ENCODE measurements around the gene SPINT2. TPM values are rescaled to one million over a fixed set of nuclear protein-coding genes. Genes with fewer than 3 reads are reported as not detected.
"Not testable (repeated sequence)": the region's sequence is repeated elsewhere in the genome, so short reads cannot be mapped to it uniquely, and the experiment has no call there.

SPINT2 gene
- polyA plus RNA-seq, 3 donors, result 4.4 to 155 (median 22.1) TPM

DNA sequence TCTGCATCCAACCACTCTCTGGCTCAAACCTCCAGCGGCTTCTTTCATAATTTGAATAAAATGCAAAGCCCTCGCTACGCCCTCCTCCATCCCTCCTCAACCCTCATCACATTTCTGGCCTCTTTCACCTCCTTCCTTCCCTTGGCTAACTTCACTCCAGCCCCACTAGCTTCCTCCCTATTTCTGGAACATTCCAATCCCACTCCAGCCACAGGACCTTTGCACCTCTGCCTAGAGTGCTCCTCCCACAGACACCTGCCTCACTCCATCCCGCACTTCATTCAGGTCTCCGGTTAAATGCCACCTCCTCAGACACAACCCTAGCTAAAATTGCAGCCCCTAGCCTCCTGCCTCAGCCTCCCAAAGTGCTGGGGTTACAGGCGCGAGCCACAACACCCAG lies 32.5 kb upstream of the SPINT2 start:
- H3K27ac ChIP-seq (ENCODE audit: low read depth, low read length), result no peak overlapping the region
- 89 to 96% (median 92%) methylated on average over 7 of the region's 7 CpGs for WGBS, 3 donors

DNA sequence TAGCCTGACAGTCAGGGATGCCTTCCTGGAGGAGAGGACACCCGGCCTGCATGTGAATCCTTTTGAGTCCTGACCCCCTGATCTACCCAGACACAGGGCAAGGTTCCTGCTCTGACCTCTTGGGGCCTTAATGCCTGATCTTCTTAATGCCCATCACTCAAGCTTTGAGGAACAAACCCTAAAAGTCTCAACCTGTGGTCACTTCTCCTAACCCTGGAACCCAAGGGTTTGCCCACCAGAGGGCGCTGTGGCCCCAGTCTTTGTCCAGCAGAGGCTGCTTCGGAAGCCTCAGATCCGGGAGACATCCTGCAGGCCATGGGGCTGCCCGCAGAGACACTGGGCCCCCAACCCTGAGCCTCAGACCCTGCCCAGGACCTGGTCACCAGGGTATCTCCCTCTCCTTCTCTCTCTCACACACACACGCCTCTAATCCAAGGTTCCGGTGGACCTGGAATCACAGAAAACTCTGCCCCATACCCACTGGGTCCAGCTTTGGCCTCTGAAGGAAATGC lies 30.6 kb upstream of the SPINT2 start:
- H3K27ac ChIP-seq (ENCODE audit: low read depth, low read length), result no peak overlapping the region
- WGBS, 3 donors, result 13 to 32% (median 31%) methylated on average over 5 to 7 of the region's 7 CpGs

DNA sequence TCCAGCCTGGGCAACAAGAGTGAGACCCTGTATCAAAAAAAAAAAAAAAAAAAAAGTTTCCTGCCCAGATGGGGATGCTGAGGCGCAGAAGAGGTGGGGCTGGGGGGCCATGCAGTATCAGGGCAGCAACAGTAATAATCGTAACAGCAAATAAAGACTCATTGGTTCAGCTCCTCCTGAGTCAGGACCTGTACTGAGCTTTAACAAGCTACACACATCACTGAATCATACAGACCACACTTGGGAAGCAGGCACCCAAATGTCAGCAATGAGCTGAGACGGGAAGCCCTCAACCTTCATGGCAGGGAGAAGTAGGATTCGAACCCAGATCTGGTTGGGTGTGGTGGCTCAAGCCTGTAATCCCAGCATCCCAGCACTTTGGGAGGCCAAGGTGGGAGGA lies 29.8 kb upstream of the SPINT2 start:
- 74 to 96% (median 95%) methylated on average over 4 of the region's 4 CpGs for WGBS, 3 donors
- no peak overlapping the region for H3K27ac ChIP-seq (ENCODE audit: low read depth, low read length)

DNA sequence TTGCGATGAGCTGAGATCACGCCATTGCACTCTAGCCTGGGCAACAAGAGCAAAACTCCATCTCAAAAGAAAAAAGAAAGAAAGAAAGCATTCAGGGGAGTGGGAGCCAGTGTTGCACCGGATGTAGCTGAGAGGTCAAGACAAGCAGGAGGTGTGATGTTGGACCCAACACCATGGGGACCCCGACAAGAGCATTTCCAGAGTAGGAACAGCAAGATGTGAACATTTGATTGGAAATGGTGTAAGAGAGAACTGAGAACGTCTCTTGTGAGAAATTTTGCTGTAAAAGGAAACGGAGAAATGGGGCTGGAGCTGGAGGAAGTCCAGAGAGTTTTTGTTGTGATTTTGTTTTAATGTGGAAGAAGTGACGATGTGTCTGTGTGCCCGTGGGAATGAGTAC lies 24.6 kb upstream of the SPINT2 start:
- H3K27ac ChIP-seq (ENCODE audit: low read depth, low read length), result no peak overlapping the region
- 63 to 71% (median 66%) methylated on average over 8 of the region's 8 CpGs for WGBS, 3 donors

DNA sequence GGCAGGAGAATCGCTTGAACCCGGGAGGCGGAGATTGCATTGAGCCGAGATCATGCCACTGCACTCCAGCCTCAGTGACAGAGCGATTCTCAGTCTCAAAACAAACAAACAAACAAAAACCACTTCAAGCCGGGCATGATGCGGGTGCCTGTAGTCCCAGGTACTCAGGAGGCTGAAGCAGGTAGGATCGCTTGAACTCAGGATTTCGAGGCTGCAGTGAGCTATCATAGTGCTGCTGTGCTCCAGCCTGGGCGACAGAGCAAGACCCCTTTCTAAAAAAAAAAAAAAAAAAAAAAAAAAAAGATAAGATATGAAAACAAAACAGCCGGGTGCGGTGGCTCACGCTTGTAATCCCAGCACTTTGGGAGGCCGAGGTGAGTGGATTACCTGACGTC lies 21.1 kb upstream of the SPINT2 start:
- H3K27ac ChIP-seq (ENCODE audit: low read depth, low read length), result no peak overlapping the region
- WGBS, 3 donors, result 58 to 75% (median 71%) methylated on average over 14 to 15 of the region's 15 CpGs

DNA sequence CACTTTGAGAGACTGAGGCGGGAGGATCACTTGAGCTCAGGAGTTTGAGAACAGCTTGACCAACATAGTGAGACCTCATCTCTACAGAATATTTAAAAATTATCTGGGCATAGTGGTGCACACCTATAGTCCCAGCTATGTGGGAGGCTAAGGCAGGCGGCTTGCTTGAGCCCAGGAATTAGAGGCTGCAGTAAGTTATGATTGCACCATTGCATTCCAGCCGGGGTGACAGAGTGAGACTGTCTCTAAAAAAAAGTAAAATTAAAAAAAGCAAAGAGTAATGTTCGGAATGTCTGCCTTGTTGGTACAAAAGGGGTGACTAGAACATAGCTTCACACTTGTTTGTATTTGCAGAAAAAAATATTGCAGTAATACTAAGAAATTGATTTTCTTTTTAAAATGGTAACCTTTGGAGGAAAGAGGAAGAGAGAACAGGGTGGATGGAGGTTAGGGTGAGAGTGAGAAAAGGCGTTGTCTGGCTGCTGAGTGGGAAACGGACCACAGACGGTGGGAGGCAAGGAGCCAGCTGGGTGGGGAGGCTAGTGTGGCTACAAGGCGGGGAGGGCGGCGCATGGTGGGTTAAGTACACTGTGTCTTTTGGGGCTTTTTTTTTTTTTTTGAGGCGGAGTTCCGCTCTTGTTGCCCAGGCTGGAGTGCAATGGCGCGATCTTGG lies 18.4 kb upstream of the SPINT2 start:
- 55 to 86% (median 57%) methylated on average over 10 to 14 of the region's 14 CpGs for WGBS, 3 donors
- no peak overlapping the region for H3K27ac ChIP-seq (ENCODE audit: low read depth, low read length)

DNA sequence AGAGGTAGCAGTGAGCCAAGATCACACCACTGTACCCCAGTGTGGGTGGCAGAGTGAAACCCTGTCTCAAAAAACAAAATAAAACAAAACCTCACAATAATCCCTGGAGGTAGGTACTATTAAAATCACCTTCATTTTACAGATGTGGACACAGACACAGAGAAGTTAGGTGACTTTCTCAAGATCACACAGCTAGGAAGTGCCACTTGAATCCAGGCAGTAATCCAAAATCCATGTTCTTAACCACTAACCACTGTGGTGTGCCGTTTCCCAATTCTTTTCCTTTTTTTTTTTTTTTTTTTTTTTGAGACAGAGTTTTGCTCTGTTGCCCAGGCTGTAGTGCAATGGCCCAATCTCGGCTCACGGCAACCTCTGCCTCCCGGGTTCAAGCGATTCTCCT lies 17.2 kb upstream of the SPINT2 start:
- 67 to 84% (median 72%) methylated on average over 4 to 5 of the region's 5 CpGs for WGBS, 3 donors
- no peak overlapping the region for H3K27ac ChIP-seq (ENCODE audit: low read depth, low read length)

DNA sequence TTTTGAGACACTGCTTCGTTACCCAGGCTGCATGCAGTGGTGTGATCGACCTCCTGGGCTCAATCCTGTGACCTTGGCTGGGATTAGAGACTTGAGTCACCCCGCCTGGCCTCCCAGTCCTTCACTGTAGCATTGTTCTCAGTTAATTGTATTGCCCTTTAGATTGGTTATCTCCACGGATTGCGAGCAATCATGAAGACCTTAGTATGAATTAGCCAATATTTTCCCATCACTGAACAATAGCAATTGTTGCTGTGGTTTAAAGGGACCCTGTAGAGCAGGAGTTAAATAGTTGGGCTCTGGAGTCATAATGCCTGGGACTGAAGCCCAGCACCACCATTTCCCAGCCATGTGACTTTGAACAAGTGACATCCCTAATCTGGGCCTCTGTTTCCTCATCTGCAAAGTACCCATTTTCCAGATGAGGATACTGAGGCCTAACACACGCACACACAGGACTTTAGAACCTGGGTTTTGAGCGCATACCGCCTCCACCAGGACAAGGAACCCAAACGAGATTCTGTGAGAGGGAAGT lies 16.6 kb upstream of the SPINT2 start:
- 57 to 78% (median 68%) methylated on average over 9 of the region's 9 CpGs for WGBS, 3 donors
- H3K27ac ChIP-seq (ENCODE audit: low read depth, low read length), result no peak overlapping the region

DNA sequence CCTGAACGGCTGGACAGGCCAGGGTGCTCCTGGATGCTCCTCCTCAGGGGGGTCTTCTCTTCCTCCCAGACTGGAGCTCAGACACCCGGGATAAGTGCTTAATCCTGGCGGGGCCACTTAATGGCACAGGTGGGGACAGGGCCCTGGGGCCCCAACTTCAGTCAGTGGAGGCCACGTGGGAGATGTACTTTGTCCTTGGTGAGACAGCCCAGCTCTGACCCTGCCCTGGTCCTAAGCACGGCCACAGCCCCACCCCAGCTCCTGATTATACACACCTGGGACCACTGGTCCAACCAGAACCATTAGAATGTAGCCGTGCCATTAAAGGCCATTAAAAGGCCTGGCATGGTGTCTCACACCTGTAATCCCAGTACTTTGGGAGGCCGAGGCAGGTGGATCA lies 16.0 kb upstream of the SPINT2 start:
- WGBS, 3 donors, result 85 to 94% (median 90%) methylated on average over 7 of the region's 7 CpGs

DNA sequence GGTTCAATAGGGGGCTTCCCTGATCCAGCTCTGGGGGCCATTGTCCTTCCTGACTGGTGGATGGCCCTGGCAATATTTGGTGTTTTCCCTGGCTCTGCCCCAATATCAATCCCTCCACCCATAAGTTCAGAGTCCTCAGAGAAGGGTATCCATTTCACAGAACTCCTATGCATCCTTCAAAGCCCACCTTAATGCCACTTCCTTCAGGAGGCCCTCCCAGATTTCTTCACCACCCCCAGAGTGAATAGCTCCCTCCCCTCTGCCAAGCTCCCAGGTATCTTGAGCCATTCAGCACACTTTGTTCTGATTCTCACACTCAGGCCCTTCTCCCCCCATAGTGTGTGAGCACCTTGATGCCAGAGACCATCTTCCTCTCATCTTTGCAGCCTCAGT lies 13.9 kb upstream of the SPINT2 start:
- H3K27ac ChIP-seq (ENCODE audit: low read depth, low read length), result no peak overlapping the region

More for the DNA sequence above, 16.0 kb upstream of the SPINT2 start:
- no peak overlapping the region for H3K27ac ChIP-seq (ENCODE audit: low read depth, low read length)

DNA sequence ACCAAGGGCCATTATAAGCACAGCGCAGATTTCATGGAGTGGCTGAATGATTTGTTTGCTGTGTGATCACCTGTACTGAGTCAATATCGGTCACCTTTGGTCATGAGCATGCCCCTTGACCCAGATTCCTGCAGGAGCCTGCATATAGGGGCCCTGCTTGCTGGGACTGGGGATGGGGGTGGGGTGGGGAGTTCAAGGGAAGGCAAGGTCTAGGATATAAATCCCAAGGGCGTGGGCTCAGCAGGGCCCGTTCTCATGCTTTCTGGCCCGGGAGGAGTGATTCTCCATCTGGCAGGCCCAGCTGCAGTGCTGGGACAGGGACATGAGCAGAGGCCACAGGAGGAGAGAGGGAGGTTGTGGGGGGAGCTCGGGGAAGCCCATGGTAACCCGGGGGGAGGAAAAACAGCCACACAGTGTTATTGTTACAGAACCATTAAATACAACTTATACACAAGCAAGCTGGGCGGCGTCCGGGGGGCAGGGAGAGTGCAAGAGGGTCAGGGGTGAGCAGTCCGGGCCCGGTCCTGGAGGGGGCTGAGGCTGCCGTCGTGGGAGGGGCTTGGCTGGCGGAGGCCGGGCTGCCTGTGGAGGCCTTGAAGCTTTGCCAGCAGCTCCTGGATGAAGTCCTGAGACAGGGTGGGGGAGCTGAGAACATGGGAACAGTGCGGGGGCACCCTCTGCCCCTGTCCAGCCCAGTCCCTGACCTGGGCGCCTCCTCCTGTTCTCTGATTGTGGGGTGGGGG lies 13.4 kb upstream of the SPINT2 start:
- H3K27ac ChIP-seq (ENCODE audit: low read depth, low read length), result no peak overlapping the region
- WGBS, 3 donors, result 11 to 53% (median 32%) methylated on average over 18 of the region's 18 CpGs

DNA sequence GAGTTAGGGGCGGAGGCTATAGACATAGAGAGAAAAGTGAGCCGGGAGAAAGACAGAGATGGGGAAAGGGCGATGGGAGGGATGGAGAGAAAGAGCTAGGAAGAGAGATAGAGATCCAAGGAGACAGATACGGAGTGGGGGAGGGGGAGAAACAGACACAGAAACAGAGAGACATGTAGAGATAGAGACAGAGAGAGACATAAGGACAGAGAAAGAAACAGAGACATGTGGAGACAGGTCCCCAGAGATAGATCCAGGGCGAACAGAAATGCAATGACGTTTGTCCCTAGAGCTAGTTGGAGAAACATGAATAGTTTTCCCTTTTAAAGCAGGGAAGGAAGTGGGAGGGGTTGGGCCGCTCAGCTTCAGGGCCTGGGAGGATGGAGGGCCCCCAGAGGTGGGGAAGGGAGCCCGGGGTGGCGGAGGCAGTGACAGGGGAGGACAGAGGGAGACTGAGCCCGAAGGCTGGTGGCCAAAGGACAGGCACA lies 12.8 kb upstream of the SPINT2 start:
- 15 to 20% (median 18%) methylated on average over 9 to 10 of the region's 10 CpGs for WGBS, 3 donors
- H3K27ac ChIP-seq (ENCODE audit: low read depth, low read length), result no peak overlapping the region

DNA sequence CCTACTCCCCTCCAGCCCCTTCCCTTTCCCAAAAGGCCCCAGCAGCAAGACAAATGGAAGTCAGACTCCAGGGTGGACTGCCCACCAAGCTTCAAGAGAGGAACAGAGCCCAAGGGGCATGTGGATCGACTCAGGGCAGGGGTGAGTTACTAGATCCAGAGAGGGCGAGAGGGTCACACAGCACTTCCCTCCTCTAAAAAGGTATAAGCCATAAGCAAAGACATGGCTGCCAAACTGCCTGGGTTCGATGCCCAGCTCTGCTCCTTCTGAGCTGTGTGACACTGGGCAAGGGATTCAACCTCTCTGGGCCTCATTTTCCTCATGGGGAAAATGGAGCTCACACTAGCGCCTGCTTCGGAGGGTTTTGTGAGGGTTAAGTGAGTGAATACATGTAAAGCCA lies 12.0 kb upstream of the SPINT2 start:
- H3K27ac ChIP-seq (ENCODE audit: low read depth, low read length), result peak overlapping the region; percentile 9
- 74 to 96% (median 86%) methylated on average over 5 of the region's 5 CpGs for WGBS, 3 donors

DNA sequence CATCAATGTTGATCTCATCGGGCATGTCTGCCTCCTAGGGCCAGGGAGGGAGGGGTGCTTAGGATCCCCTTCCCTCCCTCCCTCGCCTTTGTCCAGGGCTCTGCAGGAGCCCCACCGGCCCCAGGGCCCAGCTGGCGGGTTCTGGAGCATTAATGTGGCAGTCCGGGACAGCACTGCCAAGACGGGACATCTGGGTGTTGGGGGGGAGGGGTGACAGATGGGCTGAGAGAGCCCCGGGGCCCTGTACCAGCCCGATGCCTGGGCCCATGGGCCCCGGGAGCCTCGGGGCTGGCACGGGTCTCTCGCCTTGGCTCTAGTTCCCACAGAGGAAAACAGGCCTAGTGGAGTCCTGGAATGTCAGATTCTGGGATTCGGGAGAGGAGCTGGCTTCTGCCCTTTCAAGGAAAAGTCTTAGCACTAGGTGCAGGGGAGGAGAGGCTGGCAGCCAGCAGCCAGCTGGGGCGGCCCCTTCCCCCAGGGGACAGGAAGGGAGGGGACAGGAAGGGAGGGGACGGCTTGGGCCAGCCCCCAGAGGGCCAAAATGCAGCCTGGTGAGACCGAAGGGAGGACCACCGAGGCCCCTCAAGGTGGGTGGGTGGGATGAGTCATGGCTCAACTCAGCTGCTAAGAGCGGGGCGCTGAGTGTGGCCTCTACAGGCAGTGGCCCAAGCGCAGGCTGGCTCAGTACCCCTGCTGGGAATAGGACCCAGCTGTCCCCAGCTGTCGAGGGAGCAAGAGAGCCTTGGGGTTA lies 11.3 kb upstream of the SPINT2 start:
- no peak overlapping the region for H3K27ac ChIP-seq (ENCODE audit: low read depth, low read length)
- 37 to 73% (median 41%) methylated on average over 20 to 21 of the region's 21 CpGs for WGBS, 3 donors

DNA sequence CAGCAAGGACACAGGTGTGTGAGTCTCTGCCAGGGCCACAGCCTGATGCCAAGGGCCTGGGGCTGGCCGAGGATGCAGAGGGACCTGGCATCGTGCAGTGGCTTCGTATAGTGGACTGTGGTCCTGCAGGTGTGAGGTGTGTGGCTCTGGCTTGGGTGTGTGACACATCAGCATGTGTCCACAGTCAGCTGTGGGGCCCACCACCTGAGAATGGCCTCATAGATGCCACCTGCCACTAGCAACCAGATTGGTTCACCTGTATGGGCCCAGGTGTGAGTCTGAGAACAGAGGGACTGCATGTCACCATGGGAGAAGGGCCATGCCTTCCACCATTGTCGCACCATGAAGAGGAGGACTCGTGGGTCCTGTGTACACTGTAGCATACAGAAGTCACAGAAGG lies 10.6 kb upstream of the SPINT2 start:
- no peak overlapping the region for H3K27ac ChIP-seq (ENCODE audit: low read depth, low read length)
- WGBS, 3 donors, result 82 to 89% (median 85%) methylated on average over 5 of the region's 5 CpGs

DNA sequence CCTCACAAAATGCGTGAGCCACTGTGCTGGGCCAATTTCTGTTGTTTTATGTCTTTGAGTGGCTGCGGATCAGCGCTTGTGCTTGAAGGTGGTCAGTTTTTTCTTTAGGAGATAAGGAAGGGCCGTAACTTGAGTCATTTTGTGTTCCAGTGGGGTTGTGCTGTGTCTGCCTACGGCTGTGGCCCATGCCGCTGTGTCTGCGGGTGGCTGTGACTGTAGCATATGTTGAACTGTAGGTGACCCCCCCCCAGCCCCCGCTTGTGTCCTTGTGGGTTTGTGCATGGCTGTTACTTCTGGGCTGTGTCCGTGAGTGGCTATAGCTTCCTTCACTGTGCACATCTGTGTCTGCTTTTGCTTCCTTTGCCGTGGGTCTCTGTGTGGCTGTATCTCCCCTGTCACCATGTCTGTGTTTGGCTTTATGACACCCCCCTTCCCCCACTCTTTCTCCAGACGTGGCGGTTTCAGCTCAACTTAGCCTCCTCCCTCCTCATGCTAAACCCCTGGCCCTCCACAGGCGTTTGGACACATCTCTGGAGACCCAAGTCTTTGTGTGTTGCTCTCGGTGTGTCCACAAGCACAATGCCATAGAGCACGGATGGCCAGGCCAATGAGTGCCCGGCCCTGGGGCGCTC lies 8.9 kb upstream of the SPINT2 start:
- no peak overlapping the region for H3K27ac ChIP-seq (ENCODE audit: low read depth, low read length)
- WGBS, 3 donors, result 40 to 52% (median 49%) methylated on average over 17 of the region's 17 CpGs

DNA sequence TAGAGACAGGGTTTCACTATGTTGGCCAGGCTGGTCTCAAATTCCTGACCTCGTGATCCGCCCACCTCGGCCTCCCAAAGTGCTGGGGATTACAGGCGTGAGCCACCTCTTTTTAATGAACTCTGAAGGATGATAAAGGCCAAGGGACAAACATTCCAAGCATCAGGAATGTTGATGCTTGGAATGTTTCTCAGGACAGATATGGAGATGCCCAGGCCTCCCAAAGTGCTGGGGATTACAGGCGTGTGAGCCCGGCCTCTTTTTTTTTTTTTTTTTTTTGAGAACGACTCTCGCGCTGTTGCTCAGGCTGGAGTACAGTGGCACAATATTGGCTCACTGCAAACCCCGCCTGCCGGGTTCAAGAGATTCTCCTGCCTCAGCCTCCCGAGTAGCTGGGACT lies 2.4 kb upstream of the SPINT2 start:
- H3K27ac ChIP-seq (ENCODE audit: low read depth, low read length), result not testable (repeated sequence)
- WGBS, 3 donors, result 92 to 96% (median 93%) methylated on average over 11 to 12 of the region's 12 CpGs

DNA sequence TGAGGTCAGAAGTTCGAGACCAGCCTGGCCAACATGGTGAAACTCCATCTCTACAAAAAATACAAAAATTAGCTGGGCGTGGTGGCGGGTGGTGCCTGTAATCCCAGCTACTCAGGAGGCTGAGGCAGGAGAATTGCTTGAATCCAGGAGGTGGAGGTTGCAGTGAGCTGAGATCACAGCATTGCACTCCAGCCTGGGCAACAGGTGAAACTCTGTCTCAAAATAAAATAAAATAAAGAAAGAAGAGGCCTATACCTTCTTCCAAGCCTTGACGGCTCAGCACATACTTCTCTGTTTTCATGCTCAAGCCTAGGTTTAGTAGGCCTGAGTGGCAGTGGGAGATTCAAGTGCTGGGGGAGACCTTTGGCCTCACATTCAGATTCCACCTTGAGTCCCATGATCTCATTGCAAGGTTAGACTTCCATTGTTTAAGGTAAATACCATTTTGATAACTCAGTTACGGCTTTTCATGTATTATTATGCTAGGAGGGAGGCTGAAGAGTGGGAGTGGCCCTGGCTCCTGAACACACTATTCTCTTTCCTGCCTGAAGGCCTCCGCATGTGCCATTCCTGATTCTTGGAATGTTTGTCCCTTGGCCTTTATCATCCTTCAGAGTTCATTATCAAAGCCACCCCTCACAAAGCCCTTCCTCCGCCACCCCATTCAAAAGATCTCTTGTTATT lies 1.6 kb upstream of the SPINT2 start:
- no peak overlapping the region for H3K27ac ChIP-seq (ENCODE audit: low read depth, low read length)
- WGBS, 3 donors, result 83 to 97% (median 94%) methylated on average over 7 of the region's 7 CpGs
